OCI-LY3 (cell line): ENCODE results near the gene EBP.
A peak's percentile ranks its signal among the peaks of the same experiment; 100 is the strongest.

Experiments
- H2AFZ ChIP-seq: fragments of 200-600, 300-600 bp; shearing (Covaris generic); 2 replicates; pipeline ENCODE4 v1.6.0; 2014; ENCODE audit warnings: antibody characterized with exemption, low read depth, low read length
- H3K27ac ChIP-seq: fragments of 200-600, 300-600 bp; sonication (generic); 2 replicates; pipeline ENCODE4 v1.5.1; 2014; ENCODE audit warnings: mild to moderate bottlenecking, low read length, moderate library complexity, mixed read lengths
- H3K27me3 ChIP-seq: fragments of 200-600, 300-600 bp; sonication (generic); 2 replicates; pipeline ENCODE4 v1.6.1; 2014; ENCODE audit warnings: low read depth, low read length, mixed read lengths
- H3K36me3 ChIP-seq: fragments of 200-600, 300-600 bp; sonication (generic); replicated peaks from 2 replicates; pipeline ENCODE3; 2014; ENCODE audit warnings: low read depth, low read length, mixed read lengths
- H3K4me1 ChIP-seq: fragments of 300-600, 200-600 bp; sonication (generic); 2 replicates; pipeline ENCODE4 v1.6.1; 2014; ENCODE audit warnings: low read length, mixed read lengths
- H3K4me2 ChIP-seq: fragments of 200-600, 300-600 bp; sonication (generic); 2 replicates; pipeline ENCODE4 v1.6.1; 2014; ENCODE audit warnings: low read length, mixed read lengths
- H3K4me3 ChIP-seq: fragments of 300-600, 200-600 bp; sonication (generic); 2 replicates; pipeline ENCODE4 v1.5.1; 2014; ENCODE audit warnings: antibody characterized with exemption, mild to moderate bottlenecking, low read length, moderate library complexity
- H3K79me2 ChIP-seq: fragments of 300-600, 200-600 bp; shearing (Covaris generic); 2 replicates; pipeline ENCODE4 v1.6.1; 2014; ENCODE audit warnings: mild to moderate bottlenecking, low read length, mixed read lengths
- H3K9ac ChIP-seq: fragments of 300-600, 200-600 bp; shearing (Covaris generic); 2 replicates; pipeline ENCODE4 v1.6.0; 2014; ENCODE audit warnings: mild to moderate bottlenecking, low read length, moderate library complexity
- H3K9me3 ChIP-seq: fragments of 200-600, 300-600 bp; shearing (Covaris generic); 2 replicates; pipeline ENCODE4 v1.6.1; 2014; ENCODE audit warnings: low read length, mixed read lengths; ENCODE audit not compliant: insufficient read depth
- H4K20me1 ChIP-seq: fragments of 200-600, 300-600 bp; sonication (generic); 2 replicates; pipeline ENCODE4 v1.6.1; 2016; ENCODE audit warnings: low read length, mixed read lengths; ENCODE audit not compliant: insufficient read depth
- EZH2phosphoT487 ChIP-seq: fragments of 200-600 bp; shearing (Covaris generic); IDR thresholded peaks from 2 replicates; pipeline ENCODE4 v1.6.1; 2018; ENCODE audit warnings: antibody characterized with exemption, mixed run types, low read depth
- TF ChIP-seq, protein P1 (sequence below): fragments of 200-600, 300-600 bp; sonication (generic); IDR thresholded peaks from 2 replicates; pipeline ENCODE4 v1.5.1; 2014; ENCODE audit warnings: antibody characterized with exemption, low read length, low read depth

EBP gene

GRCh38 chrX:48560056-48560455, 38.4 kb downstream of the EBP start:
- Histone ChIP-seq H3K27ac (no peak overlapping the region), H3K4me2 (no peak overlapping the region), H4K20me1 (no peaks in the 10 kb centered on the region), H3K79me2 (no peaks in the 10 kb centered on the region), H3K4me3 (no peak overlapping the region), H3K4me1 (no peaks in the 10 kb centered on the region), H3K9me3 (no peaks in the 10 kb centered on the region), H3K27me3 (no peaks in the 10 kb centered on the region), H3K36me3 (peaks cover 9% of the 10 kb centered on the region), H3K9ac (no peak overlapping the region), H2AFZ (no peak overlapping the region)
- TF ChIP-seq, protein P1, sequence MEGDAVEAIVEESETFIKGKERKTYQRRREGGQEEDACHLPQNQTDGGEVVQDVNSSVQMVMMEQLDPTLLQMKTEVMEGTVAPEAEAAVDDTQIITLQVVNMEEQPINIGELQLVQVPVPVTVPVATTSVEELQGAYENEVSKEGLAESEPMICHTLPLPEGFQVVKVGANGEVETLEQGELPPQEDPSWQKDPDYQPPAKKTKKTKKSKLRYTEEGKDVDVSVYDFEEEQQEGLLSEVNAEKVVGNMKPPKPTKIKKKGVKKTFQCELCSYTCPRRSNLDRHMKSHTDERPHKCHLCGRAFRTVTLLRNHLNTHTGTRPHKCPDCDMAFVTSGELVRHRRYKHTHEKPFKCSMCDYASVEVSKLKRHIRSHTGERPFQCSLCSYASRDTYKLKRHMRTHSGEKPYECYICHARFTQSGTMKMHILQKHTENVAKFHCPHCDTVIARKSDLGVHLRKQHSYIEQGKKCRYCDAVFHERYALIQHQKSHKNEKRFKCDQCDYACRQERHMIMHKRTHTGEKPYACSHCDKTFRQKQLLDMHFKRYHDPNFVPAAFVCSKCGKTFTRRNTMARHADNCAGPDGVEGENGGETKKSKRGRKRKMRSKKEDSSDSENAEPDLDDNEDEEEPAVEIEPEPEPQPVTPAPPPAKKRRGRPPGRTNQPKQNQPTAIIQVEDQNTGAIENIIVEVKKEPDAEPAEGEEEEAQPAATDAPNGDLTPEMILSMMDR, result no peak
- no peak for TF ChIP-seq EZH2phosphoT487

DNA sequence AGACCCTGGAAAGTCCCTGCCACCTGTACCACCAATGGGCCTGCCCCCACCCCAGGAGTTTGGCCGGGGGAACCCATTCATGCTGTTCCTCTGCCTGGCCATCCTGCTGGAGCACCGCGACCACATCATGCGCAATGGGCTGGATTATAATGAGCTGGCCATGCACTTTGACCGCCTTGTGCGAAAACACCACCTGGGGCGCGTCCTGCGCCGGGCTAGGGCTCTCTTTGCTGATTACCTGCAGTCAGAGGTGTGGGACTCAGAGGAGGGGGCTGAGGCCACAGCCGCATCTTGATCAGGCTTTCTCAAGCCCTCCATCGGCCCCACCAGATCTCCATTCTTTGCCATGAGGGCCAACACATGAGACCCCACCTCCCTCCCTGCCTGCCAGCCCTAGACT, 39.1 kb downstream of the EBP start:
- Histone ChIP-seq H3K4me2 (no peak overlapping the region), H4K20me1 (no peaks in the 10 kb centered on the region), H3K79me2 (no peaks in the 10 kb centered on the region), H3K4me3 (no peak overlapping the region), H3K4me1 (no peaks in the 10 kb centered on the region), H3K9me3 (no peaks in the 10 kb centered on the region), H3K36me3 (peaks cover 8% of the 10 kb centered on the region), H3K27ac (no peak overlapping the region), H3K27me3 (no peaks in the 10 kb centered on the region), H2AFZ (no peak overlapping the region), H3K9ac (no peak overlapping the region)
- TF ChIP-seq EZH2phosphoT487, result no peak
- TF ChIP-seq, protein P1, result no peak

GRCh38 chrX:48569958-48570357, 48.4 kb downstream of the EBP start:
- Histone ChIP-seq H3K4me3 (no peak overlapping the region), H3K4me2 (peak overlapping the region; percentile 70), H3K9me3 (no peaks in the 10 kb centered on the region), H3K36me3 (peaks cover 1% of the 10 kb centered on the region), H4K20me1 (no peaks in the 10 kb centered on the region), H3K4me1 (peaks cover 24% of the 10 kb centered on the region), H3K9ac (peak overlapping the region; percentile 59; the same call in 1 of the 2 replicates), H2AFZ (no peak overlapping the region), H3K27me3 (no peaks in the 10 kb centered on the region), H3K27ac (peak overlapping the region; percentile 90), H3K79me2 (peaks cover 6% of the 10 kb centered on the region)
- TF ChIP-seq, protein P1, result no peak
- TF ChIP-seq EZH2phosphoT487, result no peak

- H3K4me2 ChIP-seq, result peak overlapping the region; percentile 83
- peaks cover 37% of the 10 kb centered on the region for H3K36me3 ChIP-seq
- peaks cover 25% of the 10 kb centered on the region for H3K79me2 ChIP-seq
- no peaks in the 10 kb centered on the region for H3K27me3 ChIP-seq
- H3K4me1 ChIP-seq, result peaks cover 32% of the 10 kb centered on the region
- H3K9ac ChIP-seq, result peak overlapping the region; percentile 100
- no peaks in the 10 kb centered on the region for H3K9me3 ChIP-seq
- peak overlapping the region; percentile 67; the same call in 1 of the 2 replicates for H2AFZ ChIP-seq
- no peak for TF ChIP-seq EZH2phosphoT487
- TF ChIP-seq, protein P1, result no peak
- H3K27ac ChIP-seq, result peak overlapping the region; percentile 96
- H4K20me1 ChIP-seq, result no peaks in the 10 kb centered on the region; the same call in 1 of the 2 replicates
- peak overlapping the region; percentile 97 for H3K4me3 ChIP-seq
Measured at GRCh38 chrX:48573690-48574269, 52.2 kb downstream of the EBP start.
